Activated T-helper 17 cell treated with anti-CD3 and anti-CD28 coated beads, Interleukin-2, amount 50 U/mL, for 72 hours (primary cell): Measurements from ENCODE around the gene TMEM212. TPM values are rescaled to one million over a fixed set of nuclear protein-coding genes. Genes with fewer than 3 reads are reported as not detected.
"Not testable (repeated sequence)": the region's sequence is repeated elsewhere in the genome, so short reads cannot be mapped to it uniquely, and the experiment has no call there.

ENCODE experiments used
- ATAC-seq: fragments of 150-1000 bp; cut with Tn5 transposase; replicated peaks from 2 replicates; pipeline ENCODE4 v1.10.0; 2021; ENCODE audit warnings: mild to moderate bottlenecking, moderate library complexity
- H3K27ac Mint-ChIP-seq: one replicate; pipeline ENCODE4 v1.8.0; 2022; ENCODE audit warnings: mixed read lengths
- H3K27me3 Mint-ChIP-seq: one replicate; pipeline ENCODE4 v1.8.0; 2022; ENCODE audit warnings: mixed read lengths
- H3K36me3 Mint-ChIP-seq: one replicate; pipeline ENCODE4 v1.8.0; 2022; ENCODE audit warnings: low read depth, mild to moderate bottlenecking, mixed read lengths
- H3K4me1 Mint-ChIP-seq: one replicate; pipeline ENCODE4 v1.8.0; 2022; ENCODE audit warnings: mixed read lengths
- H3K4me3 Mint-ChIP-seq: one replicate; pipeline ENCODE4 v1.8.0; 2022; ENCODE audit warnings: mild to moderate bottlenecking, mixed read lengths
- H3K9me3 Mint-ChIP-seq: one replicate; pipeline ENCODE4 v1.8.0; 2022; ENCODE audit warnings: mixed read lengths
- total RNA-seq, 2 donors: library from RNA; stranded (reverse); gene quantifications; one replicate each; pipeline ENCODE4 v1.2.3, GENCODE V29; 2022

TMEM212 gene
- total RNA-seq, 2 donors from 2014 or later = not detected

GRCh38 chr3:171895900-171896299 is 52.8 kb downstream of the TMEM212 start:
- Mint-ChIP-seq H3K4me3 (no peak overlapping the region), H3K27me3 (peaks cover 18% of the 10 kb centered on the region), H3K27ac (no peak overlapping the region), H3K36me3 (no peaks in the 10 kb centered on the region), H3K9me3 (no peaks in the 10 kb centered on the region), H3K4me1 (no peaks in the 10 kb centered on the region)
- ATAC-seq = no peak

- no peaks in the 10 kb centered on the region for H3K4me1 Mint-ChIP-seq
- no peaks in the 10 kb centered on the region for H3K9me3 Mint-ChIP-seq
- peaks cover 22% of the 10 kb centered on the region for H3K27me3 Mint-ChIP-seq
- no peak for ATAC-seq
- no peak overlapping the region for H3K27ac Mint-ChIP-seq
- no peaks in the 10 kb centered on the region for H3K36me3 Mint-ChIP-seq
- no peak overlapping the region for H3K4me3 Mint-ChIP-seq
Observed at GRCh38 chr3:171896316-171896715, 53.2 kb downstream of the TMEM212 start.

GRCh38 chr3:171898192-171898591 is 55.0 kb downstream of the TMEM212 start:
- Mint-ChIP-seq H3K4me1 (no peaks in the 10 kb centered on the region), H3K9me3 (no peaks in the 10 kb centered on the region), H3K27ac (no peak overlapping the region), H3K4me3 (no peak overlapping the region), H3K27me3 (peaks cover 20% of the 10 kb centered on the region), H3K36me3 (no peaks in the 10 kb centered on the region)
- no peak for ATAC-seq

GRCh38 chr3:171900446-171900845 is 57.3 kb downstream of the TMEM212 start:
- H3K4me3 Mint-ChIP-seq = no peak overlapping the region
- no peak for ATAC-seq
- H3K9me3 Mint-ChIP-seq = no peaks in the 10 kb centered on the region
- no peaks in the 10 kb centered on the region for H3K4me1 Mint-ChIP-seq
- H3K36me3 Mint-ChIP-seq = no peaks in the 10 kb centered on the region
- H3K27me3 Mint-ChIP-seq = peaks cover 13% of the 10 kb centered on the region
- H3K27ac Mint-ChIP-seq = no peak overlapping the region

DNA sequence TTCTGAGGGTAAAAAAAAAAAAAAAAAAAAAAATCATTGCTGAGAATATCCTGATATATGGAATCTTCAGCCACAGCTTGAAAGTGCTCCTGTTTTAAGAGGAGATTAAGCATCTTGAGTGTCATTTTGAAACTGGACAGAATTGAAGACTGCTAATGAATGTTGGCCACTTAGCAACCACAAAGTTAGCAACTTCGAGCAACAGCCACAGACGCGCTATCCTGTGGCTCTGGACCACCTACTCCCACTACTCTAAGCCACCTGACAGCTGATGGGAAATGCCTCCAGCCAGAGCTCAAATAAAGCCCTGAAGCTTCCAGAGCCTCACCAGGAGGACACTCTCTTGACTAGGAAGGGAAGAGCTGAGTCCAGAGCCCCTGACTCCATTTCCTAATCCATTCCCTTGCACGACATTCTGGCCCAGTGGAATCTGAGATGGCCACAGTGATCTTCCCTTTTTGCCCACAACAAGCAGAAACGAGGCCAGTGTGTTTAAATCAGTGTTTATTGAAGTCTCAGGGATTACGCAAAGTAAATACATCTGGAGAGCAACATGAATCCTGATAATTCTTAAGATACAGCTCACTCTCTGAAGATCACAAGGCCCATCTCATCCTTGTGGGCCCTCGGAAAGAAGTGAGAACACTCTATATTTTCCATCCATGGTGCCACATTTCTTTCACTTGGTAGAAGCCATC is 58.6 kb downstream of the TMEM212 start:
- Mint-ChIP-seq H3K4me1 (no peaks in the 10 kb centered on the region), H3K9me3 (no peaks in the 10 kb centered on the region), H3K36me3 (no peaks in the 10 kb centered on the region), H3K4me3 (no peak overlapping the region), H3K27ac (no peak overlapping the region), H3K27me3 (peaks cover 13% of the 10 kb centered on the region)
- ATAC-seq = no peak

GRCh38 chr3:171904829-171905228 is 61.7 kb downstream of the TMEM212 start:
- no peak for ATAC-seq
- Mint-ChIP-seq H3K9me3 (no peaks in the 10 kb centered on the region), H3K27ac (no peak overlapping the region), H3K27me3 (peaks cover 13% of the 10 kb centered on the region), H3K4me3 (no peak overlapping the region), H3K36me3 (no peaks in the 10 kb centered on the region), H3K4me1 (no peaks in the 10 kb centered on the region)

DNA sequence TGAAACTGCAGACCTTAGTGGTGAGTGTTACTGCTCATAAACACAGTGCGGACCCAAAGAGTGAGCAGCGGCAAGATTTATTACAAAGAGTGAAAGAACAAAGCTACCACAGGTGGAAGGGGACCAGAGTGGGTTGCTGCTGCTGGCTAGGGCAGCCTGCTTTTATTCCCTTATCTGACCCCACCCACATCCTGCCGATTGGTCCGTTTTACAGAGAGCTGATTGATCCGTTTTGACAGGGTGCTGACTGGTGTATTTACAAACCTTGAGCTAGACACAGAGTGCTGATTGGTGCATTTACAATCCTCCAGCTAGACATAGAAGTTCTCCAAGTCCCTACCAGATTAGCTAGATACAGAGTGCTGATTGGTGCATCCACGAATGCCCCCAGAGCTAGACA is 63.4 kb downstream of the TMEM212 start:
- not testable (repeated sequence) for ATAC-seq, H3K4me1 Mint-ChIP-seq, H3K27ac Mint-ChIP-seq, H3K9me3 Mint-ChIP-seq, H3K4me3 Mint-ChIP-seq, H3K27me3 Mint-ChIP-seq, H3K36me3 Mint-ChIP-seq

DNA sequence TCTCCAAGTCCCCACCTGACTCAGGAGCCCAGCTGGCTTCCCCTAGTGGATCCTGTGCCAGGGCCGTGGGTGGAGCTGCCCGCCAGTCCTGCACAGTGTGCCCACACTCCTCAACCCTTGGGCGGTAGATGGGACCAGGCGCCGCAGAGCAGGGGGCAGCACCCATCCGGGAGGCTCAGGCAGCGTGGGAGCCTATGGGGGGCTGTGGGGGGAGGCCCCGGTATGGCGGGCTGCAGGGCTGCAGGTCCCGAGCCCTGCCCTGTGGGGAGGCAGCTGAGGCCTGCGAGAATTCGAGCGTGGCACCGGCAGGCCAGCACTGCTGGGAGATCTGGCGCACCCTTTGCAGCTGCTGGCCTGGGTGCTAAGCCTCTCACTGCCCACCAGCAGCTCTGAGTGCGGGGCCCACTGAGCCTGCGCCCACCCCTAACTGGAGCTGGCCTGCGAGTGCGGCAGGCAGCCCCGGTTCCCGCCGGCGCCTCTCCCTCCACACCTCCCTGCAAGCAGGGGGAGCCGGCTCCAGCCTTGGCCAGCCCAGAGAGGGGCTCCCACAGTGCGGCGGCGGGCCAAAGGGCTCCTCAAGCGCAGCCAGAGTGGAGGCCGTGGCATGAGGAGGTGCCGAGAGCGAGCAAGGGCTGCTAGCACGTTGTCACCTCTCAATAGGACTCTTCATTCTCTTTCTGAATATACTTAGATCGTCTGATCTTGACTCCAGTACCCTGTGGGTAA is 64.0 kb downstream of the TMEM212 start:
- ATAC-seq = no peak
- Mint-ChIP-seq H3K4me3 (no peak overlapping the region), H3K4me1 (no peaks in the 10 kb centered on the region), H3K9me3 (no peaks in the 10 kb centered on the region), H3K27ac (no peak overlapping the region), H3K36me3 (no peaks in the 10 kb centered on the region), H3K27me3 (peaks cover 4% of the 10 kb centered on the region)

DNA sequence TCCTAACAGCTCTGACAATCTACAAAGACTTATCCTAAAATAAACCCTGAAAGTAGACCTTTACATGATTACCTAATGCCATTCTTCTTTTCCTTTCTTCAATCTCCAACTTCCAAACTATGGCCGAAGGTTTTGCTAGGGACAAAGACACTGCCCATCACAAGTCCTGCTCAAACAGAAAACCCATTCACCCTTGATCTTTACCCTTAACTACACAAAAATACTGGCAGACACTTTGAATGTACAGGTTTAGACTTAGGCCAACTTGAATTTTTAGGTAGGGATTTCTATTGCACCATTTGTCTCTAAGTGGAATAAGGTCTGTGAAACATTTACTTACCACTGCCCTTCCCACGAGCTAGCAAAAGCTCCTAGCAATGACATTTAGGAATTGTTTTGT is 64.6 kb downstream of the TMEM212 start:
- Mint-ChIP-seq H3K4me1 (no peaks in the 10 kb centered on the region), H3K36me3 (no peaks in the 10 kb centered on the region), H3K27ac (no peak overlapping the region), H3K9me3 (no peaks in the 10 kb centered on the region), H3K27me3 (peaks cover 4% of the 10 kb centered on the region), H3K4me3 (no peak overlapping the region)
- ATAC-seq = no peak

- no peak overlapping the region for H3K27ac Mint-ChIP-seq
- H3K27me3 Mint-ChIP-seq = peaks cover under 1% of the 10 kb centered on the region
- H3K4me3 Mint-ChIP-seq = no peak overlapping the region
- H3K4me1 Mint-ChIP-seq = no peaks in the 10 kb centered on the region
- ATAC-seq = no peak
- H3K36me3 Mint-ChIP-seq = no peaks in the 10 kb centered on the region
- no peaks in the 10 kb centered on the region for H3K9me3 Mint-ChIP-seq
Observed at GRCh38 chr3:171908731-171909130, 65.6 kb downstream of the TMEM212 start.

Other genes starting within 250 kb of the TMEM212 start
- 10 to 100 TPM in 1 of 2 donors, 1 to 10 TPM in 1; 2.5 to 10.6 TPM for gene PLD1, start 32.9 kb upstream of the TMEM212 start, total RNA-seq
- 10 to 100 TPM; 17.6 to 17.9 TPM for gene FNDC3B, start 196.2 kb downstream of the TMEM212 start, total RNA-seq